HG03066 (cell line): ENCODE measurements around the gene PARP6.

ENCODE experiments used
- ATAC-seq: cut with Tn5 transposase; IDR thresholded peaks from one replicate; pipeline ENCODE4 v1.9.1; 2021; ENCODE audit warnings: low read depth; ENCODE audit not compliant: unreplicated experiment

PARP6 gene

GRCh38 chr15:72272213-72272996 is at the start of gene PARP6:
Gene PARP6 (minus strand): TSS chr15:72272554. CDS start chr15:72267477, 5,077 bp downstream.
- ATAC-seq, result peak; percentile 93

DNA sequence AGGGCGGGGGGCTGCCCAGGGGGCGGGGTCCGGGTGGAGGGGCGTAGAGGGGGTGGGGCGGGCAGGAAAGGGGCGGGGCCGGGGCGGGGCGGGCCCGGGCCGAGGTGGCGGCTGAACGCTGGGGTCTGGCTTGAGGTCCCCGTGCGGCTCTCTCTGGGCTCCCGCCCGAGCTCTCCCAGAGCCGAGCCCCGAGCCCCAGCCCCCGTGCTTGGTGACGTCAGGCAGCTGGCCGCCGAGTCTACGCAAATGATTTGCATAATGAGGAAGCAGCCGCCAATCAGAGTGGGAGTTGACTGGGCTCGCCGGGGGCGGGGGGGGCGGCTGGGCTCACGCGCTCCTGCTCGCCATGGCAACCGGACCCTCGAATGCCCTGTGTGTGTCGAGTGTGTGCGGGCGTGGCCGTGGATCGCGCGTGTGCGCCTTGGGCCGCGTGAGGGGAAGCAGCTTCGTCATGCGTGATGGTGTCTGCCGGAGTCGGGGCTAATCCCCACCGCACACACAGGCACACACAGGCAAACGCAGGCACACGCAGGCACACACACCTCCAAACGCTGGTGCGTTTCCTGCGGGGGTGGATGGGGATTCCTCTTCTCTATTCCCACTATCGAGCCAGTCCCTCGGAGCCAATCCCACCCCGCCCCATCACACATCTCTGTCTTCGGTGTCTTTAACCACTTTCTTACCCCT is 47.8 kb upstream of the PARP6 start, which contains the start of gene CELF6:
TSS of gene CELF6 (minus strand) at position 173 of the 687 bp plus-strand sequence. CDS start 283 bp downstream, outside the sequence.
- ATAC-seq, result peak; percentile 76

GRCh38 chr15:72319360-72319984 is 47.1 kb upstream of the PARP6 start:
- peak; percentile 33 for ATAC-seq

DNA sequence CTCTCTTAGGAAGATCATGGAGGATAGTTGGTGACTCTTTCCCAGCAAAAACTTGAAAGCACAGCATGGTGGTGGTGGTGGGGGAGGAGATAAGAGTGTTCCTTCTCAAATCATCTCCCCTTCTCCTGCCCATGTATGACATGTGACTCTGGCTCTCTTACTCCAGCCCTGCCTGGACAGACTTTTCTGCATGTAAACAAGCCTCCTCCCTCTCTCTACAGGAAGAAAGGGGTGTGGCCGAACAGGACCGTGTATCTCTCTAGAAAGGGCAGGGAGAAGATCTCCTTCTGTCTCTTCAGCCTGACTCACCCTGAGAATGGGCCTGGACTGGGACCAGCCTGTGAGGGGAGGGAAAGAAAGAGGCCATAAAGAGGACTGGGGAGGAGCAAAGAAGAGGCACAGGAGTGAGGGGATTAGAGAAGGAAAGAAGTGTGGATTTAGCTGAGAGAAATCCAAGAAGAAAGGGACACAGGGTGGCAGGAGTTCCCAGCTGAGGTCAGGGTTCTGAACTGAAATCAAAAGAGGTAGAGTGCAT is 46.1 kb upstream of the PARP6 start:
- ATAC-seq, result no peak

DNA sequence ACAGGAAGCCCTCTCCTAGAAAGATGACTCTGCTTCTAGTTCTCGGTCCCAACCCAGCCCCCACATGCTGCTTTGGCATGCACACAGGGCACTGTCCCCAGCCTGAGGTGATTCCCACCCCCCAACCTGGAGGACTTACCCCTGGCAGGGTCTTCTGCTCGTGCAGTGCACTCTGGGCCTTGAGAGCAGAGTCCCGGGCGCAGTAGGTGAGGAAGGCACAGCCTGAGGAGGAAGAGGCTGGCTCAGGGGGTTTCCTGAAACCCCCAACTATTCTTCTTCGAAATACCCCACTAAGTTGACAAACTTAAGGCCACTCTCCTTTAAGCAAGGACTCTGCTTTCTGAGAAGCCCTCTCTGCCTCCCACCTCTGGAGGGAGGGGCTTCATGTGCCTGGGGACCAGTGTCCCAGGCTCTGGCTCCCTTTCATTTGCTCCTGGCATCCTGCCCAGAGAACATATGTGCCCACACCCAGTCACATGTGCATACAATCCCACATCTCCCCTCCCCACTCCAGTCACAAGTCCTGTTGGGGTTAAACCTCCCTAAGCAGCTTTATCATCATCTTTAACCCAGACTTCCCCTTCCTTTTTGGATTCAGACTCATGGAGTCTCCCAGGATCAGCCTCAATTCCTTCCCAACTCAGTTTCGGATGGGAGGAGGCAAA is 43.5 kb upstream of the PARP6 start:
- ATAC-seq, result no peak

GRCh38 chr15:72313881-72314280 is 41.5 kb upstream of the PARP6 start:
- ATAC-seq, result no peak

DNA sequence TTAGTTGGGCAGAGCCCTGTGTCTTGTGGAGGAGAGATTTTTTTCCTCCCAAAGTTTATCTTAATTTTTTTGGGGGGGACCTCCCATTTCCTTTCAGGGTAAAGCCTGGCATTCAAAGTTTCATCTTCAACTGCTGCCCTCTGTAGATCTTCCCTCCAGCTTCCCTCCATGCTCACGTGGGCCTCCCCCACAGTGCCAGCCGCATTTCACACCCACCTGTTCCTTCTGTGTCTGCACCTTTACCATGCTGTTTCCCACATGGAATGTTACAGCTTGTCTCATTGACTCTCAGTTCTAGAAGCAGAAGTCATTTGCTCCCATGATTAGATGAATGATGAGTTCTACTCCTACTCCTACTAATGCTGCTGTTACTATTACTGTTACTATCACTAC is 41.1 kb upstream of the PARP6 start:
- ATAC-seq, result no peak

GRCh38 chr15:72312605-72313447 is 40.5 kb upstream of the PARP6 start:
- no peak for ATAC-seq

GRCh38 chr15:72307026-72307425 is 34.7 kb upstream of the PARP6 start:
- ATAC-seq, result no peak

DNA sequence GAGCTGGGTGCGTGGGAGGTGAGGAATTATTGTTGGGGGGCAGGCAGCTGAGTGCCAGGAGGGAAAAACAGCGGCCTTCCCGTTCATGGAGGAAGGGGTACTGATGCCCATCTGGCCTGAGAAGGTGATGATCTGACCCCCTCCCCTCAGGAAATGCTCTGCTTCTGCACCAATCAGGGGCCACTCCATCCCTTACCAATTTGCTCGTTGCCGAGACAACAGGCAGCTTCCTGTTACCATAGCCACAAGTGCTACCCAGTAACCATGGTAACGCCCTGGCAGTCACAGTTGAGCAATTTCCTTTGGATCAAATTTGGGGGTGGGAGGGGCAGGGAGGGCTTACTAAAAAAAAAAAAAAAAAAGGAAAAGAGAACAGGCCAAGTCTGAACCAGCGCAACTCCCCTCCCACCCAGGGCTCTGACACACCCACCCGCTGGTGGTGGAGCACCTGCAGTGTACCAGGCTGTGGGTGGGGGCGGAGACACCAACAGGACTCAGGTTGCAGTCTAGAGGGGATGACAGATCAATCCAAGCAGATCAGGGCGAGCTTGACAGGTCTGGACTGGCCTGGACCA is 33.9 kb upstream of the PARP6 start:
- ATAC-seq, result no peak

DNA sequence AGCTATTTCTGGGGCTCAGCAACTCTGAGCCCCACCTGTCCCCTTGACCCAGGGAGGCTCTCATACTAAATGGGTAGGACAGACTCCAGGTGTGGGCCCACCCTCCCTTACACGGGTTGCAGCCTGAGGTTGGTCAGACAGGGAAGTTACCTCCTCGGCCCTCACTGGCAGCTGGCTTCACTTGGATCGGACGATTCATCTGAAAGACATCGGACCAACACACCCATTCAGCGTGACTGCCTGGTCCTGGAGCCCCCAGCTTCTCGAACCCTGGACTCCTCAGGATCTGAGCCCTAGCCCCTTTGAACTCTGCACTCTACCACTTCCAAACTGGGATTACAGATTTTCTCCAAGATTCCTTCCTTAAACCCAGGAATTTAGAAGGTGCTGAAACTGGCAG is 32.2 kb upstream of the PARP6 start:
- no peak for ATAC-seq

DNA sequence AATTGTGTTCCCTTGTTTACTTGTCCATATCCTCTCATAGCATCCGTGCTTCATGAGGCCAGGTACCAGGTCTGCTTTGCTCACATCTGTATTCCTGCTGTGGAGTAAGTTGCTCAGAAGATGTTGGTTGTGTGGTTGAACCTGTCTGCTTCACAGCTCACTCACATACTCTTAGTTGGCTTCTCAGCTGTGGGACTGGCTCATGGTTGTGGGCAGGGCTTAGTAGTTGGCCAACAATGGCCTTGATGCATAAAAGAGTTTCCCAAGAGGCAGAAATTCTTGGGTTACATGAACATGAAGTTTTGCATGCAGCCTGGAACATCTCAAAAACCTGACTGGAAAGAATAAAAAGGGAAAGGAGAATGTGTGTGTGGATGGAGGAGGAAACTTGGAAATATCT is 30.6 kb upstream of the PARP6 start:
- ATAC-seq, result no peak

- no peak for ATAC-seq
Measured at GRCh38 chr15:72289597-72290325, 17.4 kb upstream of the PARP6 start.

GRCh38 chr15:72288796-72289596 is 16.6 kb upstream of the PARP6 start:
- ATAC-seq, result no peak

DNA sequence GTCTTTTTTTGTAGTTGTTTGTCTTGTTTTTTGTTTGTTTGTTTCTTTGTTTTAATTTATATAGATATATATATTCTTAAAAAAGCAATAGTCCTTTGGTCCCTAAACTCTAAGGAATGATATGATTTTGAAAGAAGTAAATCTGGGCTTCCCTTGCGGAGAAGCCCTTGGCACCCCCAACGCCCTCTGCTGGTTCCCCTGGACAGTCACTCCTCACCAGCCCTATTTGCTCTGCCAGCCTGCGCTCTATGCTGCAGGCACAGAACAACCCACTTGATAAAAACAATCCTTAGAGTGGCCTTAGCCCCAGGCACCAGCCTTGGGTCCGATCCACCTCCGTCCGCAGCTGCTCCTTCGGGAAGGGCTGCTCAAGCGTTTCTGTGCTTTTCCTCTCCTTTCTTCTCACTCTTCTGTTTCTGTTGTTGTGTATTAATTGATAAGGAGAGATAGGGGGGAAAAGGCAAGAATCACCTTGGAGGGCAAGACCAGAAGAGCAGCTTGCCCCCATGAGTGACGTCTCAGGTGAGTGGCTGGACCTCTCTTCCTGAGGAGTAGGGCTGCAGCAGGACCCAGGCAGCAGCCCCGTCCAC is 13.7 kb upstream of the PARP6 start:
- no peak for ATAC-seq

DNA sequence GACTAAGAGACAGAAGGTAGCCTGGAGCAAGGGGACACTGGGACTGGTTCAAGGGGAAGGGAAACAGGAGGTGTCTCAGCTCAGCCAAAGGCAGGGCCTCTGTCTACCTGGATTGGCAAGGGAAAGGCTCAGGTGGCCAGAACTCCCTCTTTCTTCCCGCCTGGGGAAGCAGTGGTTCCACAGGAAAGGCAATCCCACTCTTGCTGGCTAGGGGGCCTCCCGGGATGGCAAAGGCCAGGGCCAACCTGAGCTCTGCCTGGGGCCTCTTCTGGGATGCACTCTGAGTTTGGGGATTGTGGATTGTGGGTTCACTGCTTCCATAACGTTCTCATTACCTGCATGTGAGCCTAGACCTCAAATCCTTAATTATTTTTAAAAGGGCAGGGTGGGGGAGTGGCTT is 13.0 kb upstream of the PARP6 start:
- no peak for ATAC-seq

DNA sequence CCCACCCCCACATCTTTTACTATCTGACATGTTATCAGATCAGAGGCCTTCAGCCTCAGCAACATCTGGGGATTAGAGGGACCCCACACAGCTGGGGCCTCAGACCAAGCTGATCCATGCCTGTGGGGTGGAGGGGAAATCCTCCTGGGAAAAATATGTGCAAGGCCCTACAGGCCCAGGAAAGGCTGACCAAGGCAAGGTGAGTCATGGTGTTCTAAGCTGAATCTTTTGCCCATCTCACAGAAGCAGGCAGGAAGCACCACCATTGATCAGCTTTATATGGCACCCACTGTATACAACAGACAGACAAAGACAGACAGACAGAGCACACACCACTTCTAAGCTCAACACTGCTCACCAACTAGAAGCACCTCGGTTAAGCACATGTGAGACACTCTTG is 12.4 kb upstream of the PARP6 start:
- ATAC-seq, result no peak

GRCh38 chr15:72281713-72282112 is 9.4 kb upstream of the PARP6 start:
- ATAC-seq, result no peak
